Measurements from ENCODE around the gene HRH1. TPM values are rescaled to one million over a fixed set of nuclear protein-coding genes. Genes with fewer than 3 reads are reported as not detected.

HRH1 gene
- total and polyA plus RNA-seq, 2 donors (not counting 3 experiments of a cell fraction or from before 2014, with no cell fraction given), result 16.2 to 21.2 TPM

GRCh38 chr3:11201251-11202019, 47.1 kb downstream of the HRH1 start:
- BruUV-seq (replicated peaks), result no TSS peak
- Histone ChIP-seq H3K4me3 (replicated peaks in 1 of 3; ENCODE audit: insufficient read depth in 1 of 3, low read depth in 1 of 3, low read length in 3 of 3) (no peak overlapping the region), H3K9me1 (replicated peaks; ENCODE audit: control insufficient read depth, extremely low read depth, insufficient read depth, low read length) (no peaks in the 10 kb centered on the region), H3K4me1 (ENCODE audit: control insufficient read depth, extremely low read depth, insufficient read depth, low read length) (peaks cover 75% of the 10 kb centered on the region), H3K27ac (ENCODE audit: insufficient read depth, low read depth, low read length) (peak overlapping the region; percentile 99), H3K9ac (replicated peaks; ENCODE audit: extremely low read depth, insufficient read depth, low read length) (peak overlapping the region; percentile 87), H2AFZ (ENCODE audit: low read depth, low read length) (no peak overlapping the region), H3K4me2 (ENCODE audit: insufficient read depth, low read length) (peak overlapping the region; percentile 49), H3K79me2 (ENCODE audit: control insufficient read depth, insufficient read depth, low read length) (peaks cover 45% of the 10 kb centered on the region), H3K27me3 (ENCODE audit: control insufficient read depth in 2 of 2, insufficient read depth in 2 of 2, low read length in 2 of 2) (no peaks in the 10 kb centered on the region), H3K9me3 (replicated peaks; ENCODE audit: control insufficient read depth, insufficient read depth, low read length) (no peaks in the 10 kb centered on the region), H4K20me1 (replicated peaks; ENCODE audit: control insufficient read depth, extremely low read depth, insufficient read depth, low read length) (no peaks in the 10 kb centered on the region), H3K36me3 (ENCODE audit: control insufficient read depth in 2 of 2, extremely low read depth in 1 of 2, insufficient read depth in 2 of 2, low read length in 2 of 2) (peaks cover 0 to 5% of the 10 kb centered on the region in 2 experiments)
- peak; percentile 94 for FAIRE-seq
- TF ChIP-seq MYC (IDR thresholded peaks at IDR 0.05; ENCODE audit: low read depth, low read length), result no peak
- TF ChIP-seq EZH2 (IDR thresholded peaks at IDR 0.05; ENCODE audit: borderline replicate concordance, low read depth, low read length, severe bottlenecking), result no peak
- peak; percentile 84 for TF ChIP-seq JUN (IDR thresholded peaks at IDR 0.05; ENCODE audit: borderline replicate concordance, insufficient read depth, insufficient read length, low read depth)
- peak in 1 of 2 donors; percentile 7 for TF ChIP-seq CTCF (IDR thresholded peaks at IDR 0.05; ENCODE audit: extremely low read depth in 1 of 2, insufficient read depth in 1 of 2, low read depth in 1 of 2, low read length in 2 of 2)
- TF ChIP-seq FOS (IDR thresholded peaks at IDR 0.05; ENCODE audit: borderline replicate concordance, insufficient read depth, low read length), result peak; percentile 81
- peak; percentile 75 for TF ChIP-seq POLR2A (IDR thresholded peaks at IDR 0.05; ENCODE audit: low read depth, low read length)
- TF ChIP-seq, protein P1, sequence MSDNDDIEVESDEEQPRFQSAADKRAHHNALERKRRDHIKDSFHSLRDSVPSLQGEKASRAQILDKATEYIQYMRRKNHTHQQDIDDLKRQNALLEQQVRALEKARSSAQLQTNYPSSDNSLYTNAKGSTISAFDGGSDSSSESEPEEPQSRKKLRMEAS (IDR thresholded peaks at IDR 0.05; ENCODE audit: insufficient read depth, insufficient read length), result no peak
- peak; percentile 98 for TF ChIP-seq POLR2AphosphoS5 (IDR thresholded peaks at IDR 0.05; ENCODE audit: insufficient read depth, low read depth, low read length)
- peak; percentile 33 for TF ChIP-seq GATA2 (IDR thresholded peaks at IDR 0.05; ENCODE audit: insufficient read depth, insufficient read length, low read depth, low read length)
- ChIA-PET CTCF (interaction anchor here (0.9 to 8.7 kb wide), 15 partner anchors 8 to 141 kb away, joined by 3 to 96 read pairs (median 5); partner anchors contain the start of gene HRH1), POLR2A (interaction anchor here (0.6 to 2.6 kb wide), 9 partner anchors 17 to 1688 kb away, joined by 3 to 23 read pairs (median 5); partner anchors contain the start of gene HRH1)
- dilution Hi-C loops (cut with MboI; ENCODE audit: extremely low pct_ligation_motif_present, low sequenced_read_pairs), result no loop called here
- peak; percentile 97 for DNase-seq (ENCODE audit: low read depth, low spot score)
- intact Hi-C loops (cut with micrococcal nuclease), result loop anchor here (1.0 to 10.0 kb wide), 13 partner anchors 10 to 363 kb away; partner anchors contain the start of gene ATG7
